Stimulated activated CD4-positive, alpha-beta T cell treated with anti-CD3 and anti-CD28 coated beads, TNF-alpha, amount 100 ng/mL, for 4 hours (primary cell): ENCODE data around the gene TSTD1.
"Not testable (repeated sequence)": the region's sequence is repeated elsewhere in the genome, so short reads cannot be mapped to it uniquely, and the experiment has no call there.

Experiments used
- DNase-seq, 3 experiments: peaks; one replicate each; pipeline ENCODE4 v3.0.0-alpha.2; 2020; ENCODE audit warnings: low read depth in 3 of 3

TSTD1 gene

DNA sequence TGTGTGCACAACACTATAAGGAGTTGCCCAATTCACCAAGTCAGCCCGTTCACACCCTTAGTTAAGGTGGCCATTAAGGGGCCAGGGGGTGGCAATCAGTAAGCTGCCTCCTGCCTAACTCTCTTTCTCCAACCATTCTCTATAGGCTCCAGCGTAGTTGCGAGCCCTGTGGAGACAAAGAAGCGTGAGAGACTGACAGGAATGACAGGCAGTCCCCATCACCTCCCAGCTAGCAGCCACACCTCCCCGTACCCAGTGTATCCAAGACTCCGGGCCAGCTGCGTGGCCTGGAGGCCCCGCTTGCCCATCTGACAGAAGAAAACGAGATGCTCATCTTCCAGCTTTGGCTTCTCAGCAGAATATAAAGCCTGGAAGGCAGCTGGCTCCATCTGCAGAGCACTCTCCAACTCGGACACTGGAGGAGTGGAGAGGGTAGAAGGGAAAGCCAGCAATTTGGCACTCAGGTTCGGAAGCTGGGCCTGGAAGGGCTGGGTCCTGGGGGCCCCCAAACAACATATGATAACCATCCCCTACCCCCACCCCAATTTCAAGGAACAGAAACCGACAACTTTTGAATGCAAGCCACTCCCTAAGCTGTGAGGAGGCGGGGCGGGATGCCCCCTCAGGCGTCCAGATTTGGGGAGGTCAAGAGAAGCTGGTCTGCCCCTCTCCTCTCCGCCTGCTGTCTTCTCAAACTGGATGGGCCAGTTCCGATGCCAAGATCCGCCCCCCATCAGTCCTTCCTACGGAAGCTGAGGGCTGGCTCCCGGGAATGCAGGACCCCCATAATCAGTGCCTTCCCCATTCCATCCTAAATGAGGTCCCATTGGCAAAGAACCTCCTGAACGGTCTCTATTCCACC, 872 bp downstream of the TSTD1 start:
- DNase-seq, result no peak

DNA sequence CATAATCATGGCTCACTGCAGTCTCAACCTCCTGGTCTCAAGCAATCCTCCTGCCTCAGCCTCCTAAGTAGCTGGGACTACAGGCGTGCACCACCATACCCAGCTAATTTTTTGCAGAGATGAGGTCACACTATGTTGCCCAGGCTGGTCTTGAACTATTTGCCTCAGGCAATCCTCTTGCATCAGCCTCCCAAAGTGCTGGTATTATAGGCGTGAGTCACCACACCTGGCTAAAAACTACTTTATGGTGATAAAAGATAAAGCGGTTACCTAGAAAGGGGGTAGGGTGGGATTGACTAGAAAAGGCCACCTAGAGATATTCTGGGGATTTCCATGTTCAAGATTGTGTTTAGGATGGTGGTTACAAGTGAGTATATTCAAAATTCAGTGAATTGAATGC, 5.0 kb downstream of the TSTD1 start:
- no peak for DNase-seq

DNA sequence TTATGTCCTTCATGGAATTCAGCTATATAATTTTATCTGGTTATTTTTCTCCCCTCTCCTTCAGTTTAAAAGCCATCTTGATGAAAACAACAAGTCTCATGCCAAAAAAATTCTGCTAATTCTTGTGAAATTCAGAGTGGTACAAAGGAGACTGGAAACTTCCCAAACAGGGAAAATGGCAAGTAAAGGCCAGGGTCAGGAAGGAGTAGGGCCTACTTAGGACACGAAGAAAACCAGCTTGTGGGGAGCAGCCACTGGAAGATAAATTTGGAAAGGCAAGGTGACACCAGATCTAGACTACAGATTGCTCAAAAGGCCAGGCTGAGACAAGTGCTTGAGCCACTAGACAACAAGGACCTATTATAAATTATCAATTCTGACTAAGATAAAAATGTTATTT, 6.4 kb downstream of the TSTD1 start:
- DNase-seq, result no peak

DNA sequence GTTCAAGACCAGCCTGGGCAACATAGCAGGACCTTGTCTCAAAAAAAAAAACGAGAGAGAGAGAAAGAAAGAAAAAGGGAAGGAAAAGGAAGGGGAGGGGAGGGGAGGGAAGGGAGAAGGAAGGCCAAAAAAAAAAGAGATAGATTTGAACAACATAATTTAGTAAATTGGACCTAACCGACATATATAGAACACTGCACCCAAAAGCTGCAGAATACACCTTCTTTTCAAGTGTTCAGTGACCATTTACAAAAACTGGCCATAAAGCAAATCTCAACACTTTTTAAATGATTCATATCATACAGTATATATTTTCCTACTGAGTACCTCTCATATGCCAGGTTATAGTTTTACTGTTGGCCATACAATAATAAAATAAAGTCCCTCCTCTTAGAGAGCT, 6.9 kb downstream of the TSTD1 start:
- DNase-seq, result no peak

DNA sequence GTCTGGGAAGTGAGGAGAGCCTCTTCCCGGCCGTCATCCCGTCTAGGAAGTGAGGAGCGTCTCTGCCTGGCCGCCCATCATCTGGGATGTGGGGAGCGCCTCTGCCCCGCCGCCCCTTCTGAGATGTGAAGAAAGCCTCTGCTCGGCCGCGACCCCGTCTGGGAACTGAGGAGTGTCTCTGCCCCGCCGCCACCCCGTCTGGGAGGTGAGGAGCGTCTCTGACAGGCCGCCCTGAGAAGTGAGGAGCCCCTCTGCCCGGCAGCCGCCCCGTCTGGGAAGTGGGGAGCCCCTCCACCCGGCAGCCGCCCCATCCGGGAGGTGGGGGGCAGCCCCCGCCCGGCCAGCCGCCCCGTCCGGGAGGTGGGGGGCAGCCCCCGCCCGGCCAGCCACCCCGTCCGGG, 9.3 kb downstream of the TSTD1 start:
- DNase-seq, result not testable (repeated sequence)

DNA sequence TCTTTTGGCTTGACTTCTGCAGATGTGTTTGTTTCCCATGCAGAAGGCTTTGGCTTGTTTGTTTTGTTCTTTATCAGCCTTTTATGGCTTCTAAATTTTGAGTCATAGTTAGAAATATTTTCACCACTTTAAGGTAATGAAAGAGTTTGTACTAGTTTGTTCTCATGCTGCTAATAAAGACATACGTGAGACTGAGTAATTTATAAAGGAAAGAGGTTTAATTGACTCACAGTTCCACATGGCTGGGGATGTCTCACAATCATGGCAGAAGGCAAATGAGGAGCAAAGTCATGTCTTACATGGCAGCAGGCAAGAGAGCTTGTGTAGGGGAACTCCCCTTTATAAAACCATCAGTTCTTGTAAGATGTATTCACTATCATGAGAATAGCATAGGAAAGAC, 11.8 kb downstream of the TSTD1 start:
- not testable (repeated sequence) for DNase-seq

DNA sequence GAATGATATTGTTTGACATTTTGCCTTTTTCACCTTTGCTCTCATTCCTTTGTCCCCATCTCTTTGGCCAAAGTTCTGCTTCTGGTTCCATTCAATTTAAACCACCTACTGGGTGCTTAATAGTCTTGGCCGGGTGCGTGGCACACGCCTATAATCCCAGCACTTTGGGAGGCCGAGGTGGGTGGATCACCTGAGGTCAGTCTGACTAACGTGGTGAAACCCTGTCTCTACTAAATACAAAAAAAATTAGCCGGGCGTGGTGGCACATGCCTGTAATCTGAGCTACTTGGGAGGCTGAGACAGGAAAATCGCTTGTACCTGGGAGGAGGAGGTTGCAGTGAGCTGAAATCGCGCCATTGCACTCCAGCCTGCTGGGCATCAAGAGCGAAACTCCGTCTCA, 16.3 kb downstream of the TSTD1 start:
- not testable (repeated sequence) for DNase-seq

DNA sequence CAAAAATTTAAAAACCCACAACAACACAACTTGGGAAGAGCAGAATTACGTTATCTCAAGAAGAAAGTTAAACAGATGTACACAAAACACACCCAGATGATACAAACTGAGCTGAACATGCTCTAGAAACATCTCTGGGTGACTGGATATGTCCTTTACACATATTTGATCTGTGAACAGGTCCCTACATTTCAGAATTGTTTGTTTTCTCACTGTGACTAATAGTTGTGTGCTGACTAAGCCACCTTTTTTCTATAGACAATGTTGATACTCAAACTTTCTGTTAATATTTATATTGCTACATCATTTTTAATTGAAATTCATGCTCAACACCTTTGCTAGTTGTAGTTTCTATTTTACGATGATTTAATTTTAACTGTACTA, 16.8 kb downstream of the TSTD1 start:
- no peak for DNase-seq

DNA sequence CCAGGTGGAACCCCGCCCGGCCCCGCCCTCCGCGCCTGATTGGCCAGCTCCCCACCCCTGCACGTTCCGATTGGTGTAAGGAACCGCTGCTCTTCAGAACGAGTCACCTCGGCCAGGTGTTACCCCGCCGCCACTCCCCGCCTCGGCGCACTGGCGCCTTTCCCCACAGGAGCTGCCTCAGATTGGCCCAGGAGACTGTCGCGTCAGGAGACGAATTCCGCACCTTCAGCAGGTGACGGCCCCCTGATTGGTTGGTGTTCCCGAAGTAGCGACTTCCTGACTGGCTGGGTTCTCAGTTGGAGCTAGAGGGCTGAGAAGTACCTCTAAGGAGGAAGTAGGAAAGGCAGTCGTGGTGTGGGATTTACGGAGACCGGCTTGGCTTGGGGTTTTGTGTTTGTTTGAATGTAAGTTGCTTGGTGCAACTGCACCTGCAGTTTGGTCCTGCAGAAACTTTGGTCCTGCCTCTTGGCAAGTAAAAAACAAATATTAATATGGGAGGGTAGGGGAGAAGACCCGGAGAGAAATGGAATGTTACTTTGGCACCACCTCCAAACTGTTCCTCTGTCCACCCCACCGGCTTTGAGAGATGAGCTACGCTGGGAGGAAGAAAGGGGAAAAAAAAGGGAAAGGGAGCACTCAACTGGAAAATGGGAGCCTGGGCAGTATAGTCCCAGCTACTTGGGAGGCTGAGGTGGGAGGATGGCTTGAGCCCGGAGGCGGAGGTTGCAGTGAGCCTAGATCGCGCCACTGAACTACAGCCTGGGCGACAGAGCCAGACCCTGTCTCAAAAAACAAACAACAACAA, 17.4 kb downstream of the TSTD1 start:
- DNase-seq, result peak; percentile 66 to 81 (median 80)

DNA sequence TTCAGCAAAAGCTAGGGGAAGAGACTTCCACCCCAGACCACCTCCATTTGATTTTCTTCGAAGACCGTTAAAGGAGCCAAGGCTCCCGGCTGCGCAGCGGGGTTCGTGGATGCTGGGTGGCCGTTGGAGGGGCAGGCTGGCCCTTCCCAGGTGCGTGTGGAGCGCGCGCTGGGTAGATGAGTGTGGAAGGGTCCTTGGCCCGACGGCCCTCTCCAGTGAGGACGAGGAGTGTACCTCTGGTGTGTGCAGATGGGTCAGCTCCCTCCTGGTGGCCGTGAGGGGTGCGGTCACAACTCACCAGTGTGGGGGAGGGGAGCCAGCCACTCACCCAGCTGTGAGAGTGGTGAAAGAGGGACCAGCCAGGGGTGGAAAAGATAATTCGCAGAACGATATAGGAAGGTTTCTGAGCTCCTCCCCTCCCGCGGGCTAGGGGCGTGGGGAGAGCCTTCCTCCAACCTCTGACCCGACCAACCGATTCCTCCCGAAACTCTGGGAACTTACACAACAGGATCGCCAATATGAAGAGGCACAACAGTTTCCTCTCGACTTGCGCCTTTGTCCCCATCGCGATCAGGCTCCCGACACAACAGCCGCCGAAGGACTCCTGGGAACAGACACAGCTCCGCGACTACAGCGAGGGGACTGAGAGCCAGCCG, 18.1 kb downstream of the TSTD1 start, which contains the start of gene F11R:
F11R (minus strand) TSS at position 644 of the 656 bp plus-strand sequence; CDS start at position 565, 79 bp downstream.
- DNase-seq, result no peak

DNA sequence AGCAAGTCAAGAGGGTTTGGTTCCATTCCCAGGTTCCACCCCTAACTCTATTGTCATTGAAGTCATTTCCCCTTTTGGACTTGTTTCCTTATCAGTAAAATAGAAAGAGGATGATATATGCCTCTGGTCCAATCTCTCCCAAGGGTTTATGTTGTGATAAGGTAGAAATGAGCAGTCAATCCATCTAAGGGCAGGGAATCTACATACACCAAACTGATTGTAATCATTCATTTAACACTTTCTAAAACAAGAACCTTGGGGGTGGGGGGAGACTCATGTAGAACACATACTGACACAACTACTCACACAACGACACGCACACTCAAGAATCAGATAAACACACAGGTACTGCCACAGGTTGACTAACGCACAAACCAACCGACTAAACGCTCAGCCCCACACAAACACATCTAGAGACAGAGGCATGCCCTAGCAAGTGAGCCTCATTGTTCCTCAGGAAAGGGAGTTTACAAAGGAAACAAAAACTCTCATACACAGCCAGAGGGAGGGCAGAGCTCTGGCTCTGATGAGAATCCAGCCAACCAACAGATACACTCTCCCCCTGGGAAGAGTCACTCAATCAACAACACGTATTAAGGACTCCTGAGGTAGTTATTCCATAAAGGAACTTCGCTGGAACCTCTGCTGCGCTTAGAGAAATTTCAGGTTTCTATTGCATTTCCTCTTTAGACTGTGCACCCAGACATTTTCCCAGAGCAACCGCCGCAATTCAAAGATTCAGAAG, 18.8 kb downstream of the TSTD1 start:
- no peak for DNase-seq

DNA sequence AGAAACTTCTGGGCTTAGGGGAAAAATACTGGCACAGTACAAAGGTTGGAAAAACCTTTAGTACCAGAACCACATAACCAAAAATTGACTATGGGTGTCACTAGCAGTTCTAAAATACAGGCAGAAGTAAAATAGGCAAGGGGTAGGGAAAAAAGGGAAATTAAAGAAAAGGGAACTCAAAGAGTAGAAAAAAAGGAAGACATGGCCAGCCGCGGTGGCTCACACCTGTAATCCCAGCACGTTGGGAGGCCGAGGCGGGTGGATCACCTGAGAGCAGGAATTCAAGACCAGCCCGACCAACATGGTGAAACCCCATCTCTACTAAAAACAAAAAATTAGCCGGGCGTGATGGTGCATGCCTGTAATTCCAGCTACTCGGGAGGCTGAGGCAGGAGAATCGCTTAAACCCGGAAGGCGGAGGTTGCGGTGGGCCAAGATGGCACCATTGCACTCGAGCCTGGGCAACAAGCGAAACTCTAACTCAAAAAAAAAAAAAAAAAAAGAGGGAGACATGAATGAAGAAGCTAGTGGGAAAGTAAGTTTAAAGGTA, 19.6 kb downstream of the TSTD1 start:
- DNase-seq, result not testable (repeated sequence)

DNA sequence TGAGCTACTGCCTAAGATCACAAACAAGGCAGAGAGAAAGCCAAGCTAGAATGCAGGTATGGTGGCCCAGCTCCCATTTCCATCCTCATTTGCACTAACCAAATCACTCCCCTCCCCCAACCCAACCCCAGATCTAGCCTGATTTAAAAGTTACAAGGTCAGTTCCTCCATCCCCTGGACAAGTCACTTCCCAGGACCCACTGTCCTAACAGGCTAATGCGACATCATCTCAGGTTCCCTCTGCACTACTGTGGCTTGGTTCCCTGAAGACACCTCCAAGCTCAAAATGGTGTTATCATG, 20.2 kb downstream of the TSTD1 start:
- no peak for DNase-seq

DNA sequence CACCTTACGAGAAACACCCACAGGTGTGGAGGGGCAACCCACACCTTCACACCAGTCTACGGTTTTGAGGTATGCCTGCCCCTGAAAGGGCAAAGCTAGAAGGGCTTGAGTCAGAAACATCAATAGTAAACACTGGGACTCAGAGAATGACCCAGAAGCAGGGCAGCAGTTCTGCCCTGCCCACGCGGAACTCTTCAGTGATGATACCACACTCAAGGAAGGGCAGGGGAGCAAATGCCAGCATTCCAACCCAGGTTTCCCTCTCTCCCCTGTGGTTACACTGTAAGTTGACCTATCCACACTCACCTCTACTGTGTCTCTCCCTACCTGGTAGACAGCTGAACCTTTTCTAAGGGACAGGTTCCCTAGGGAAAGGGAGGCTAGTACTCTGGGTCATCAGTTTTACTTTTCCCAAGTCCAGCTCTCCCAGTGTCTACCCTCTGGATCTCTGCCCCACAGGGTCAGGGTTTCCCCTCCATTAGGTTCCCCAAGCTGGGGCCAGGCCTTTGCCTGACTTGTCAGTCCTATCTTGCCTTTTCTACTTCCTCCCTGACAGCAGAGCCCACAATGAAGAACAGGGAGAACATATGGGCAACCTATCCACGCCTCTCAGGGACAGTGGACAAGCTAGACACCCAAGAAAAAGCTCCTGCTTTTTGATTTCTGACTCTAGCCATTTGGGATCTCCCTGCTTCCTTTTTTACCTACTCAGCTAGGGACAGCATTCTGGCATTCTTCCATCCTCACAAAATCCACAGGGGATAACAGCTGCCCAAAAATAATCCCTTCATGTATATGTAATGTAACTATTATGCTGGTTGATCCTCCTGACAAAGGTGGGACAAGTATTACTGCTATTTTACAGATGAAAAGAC, 20.8 kb downstream of the TSTD1 start:
- no peak for DNase-seq

DNA sequence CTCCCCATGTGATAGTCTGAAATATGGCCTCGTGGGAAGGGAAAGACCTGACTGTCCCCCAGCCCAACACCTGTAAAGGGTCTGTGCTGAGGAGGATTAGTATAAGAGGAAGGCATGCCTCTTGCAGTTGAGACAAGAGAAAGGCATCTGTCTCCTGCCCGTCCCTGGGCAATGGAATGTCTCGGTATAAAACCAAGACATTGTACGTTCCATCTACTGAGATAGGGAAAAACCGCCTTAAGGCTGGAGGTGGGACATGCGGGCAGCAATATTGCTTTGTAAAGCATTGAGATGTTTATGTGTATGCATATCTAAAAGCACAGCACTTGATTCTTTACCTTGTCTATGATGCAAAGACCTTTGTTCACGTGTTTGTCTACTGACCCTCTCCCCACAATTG, 21.6 kb downstream of the TSTD1 start:
- DNase-seq, result not testable (repeated sequence)

DNA sequence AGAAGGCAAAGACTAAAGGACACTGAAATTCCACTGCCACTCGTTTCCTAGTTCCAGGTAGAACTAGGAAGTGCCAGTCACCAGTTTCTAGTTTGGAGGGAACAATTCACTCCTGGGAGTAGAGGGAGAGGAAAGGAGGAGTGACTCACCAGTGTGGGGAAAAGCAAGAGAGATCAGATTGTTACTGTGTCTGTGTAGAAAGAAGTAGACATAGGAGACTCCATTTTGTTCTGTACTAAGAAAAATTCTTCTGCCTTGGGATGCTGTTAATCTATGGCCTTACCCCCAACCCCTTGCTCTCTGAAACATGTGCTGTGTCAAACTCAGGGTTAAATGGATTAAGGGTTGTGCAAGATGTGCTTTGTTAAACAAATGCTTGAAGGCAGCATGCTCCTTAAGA, 22.1 kb downstream of the TSTD1 start:
- not testable (repeated sequence) for DNase-seq

DNA sequence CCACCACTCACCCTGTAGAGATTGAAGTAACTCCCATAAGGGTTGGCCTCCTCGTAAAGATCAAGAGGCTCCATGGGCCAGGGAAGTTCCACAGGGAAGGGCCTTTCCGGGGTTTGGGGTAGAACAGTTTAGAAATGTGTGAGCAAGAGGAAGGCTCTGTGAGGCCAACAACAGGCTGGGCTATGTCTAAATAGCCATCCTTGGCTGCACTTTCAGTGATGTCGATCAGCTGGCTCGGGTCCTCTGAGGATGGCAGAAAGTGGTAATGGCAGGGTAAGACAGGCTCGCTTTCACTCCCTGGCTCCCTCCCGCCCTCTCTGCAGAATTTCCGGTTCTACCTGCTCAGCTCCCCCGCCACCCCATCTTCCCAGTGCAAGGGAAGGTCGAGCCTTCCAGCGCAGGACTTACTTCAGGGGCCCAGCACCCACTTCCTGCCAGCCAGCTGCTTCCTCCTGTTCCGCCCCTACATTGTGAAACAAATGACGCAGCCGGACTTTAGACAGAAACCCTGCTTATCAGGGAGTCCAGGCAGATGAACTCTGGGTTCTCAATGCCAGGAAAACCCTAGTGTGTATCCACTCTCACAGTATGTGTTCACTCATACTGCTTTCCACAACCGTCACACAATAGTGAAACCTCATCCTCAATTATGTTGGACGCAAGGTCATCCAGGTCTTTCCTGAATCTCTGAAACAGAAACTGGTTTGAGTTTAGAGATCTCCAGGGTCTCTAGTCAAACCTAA, 25.1 kb downstream of the TSTD1 start:
- DNase-seq, result peak; percentile 19 to 31 (median 22)

DNA sequence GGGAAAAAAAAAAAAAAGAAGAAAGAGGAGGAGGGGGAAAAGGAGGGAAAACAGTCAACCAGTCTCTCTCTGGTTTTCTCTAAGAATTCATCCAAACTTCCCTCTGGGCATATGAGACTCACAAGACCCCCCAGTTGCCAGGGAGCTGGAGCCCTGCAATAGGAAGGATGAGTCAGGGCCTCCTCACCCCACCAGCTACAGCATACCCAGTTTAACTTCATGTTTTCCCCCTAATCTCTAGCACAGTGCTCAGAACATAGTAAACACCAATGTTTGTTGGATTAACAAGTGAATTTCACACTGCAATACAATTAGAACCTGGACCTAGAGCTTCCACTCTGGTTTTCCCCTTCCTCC, 25.7 kb downstream of the TSTD1 start:
- DNase-seq, result no peak

DNA sequence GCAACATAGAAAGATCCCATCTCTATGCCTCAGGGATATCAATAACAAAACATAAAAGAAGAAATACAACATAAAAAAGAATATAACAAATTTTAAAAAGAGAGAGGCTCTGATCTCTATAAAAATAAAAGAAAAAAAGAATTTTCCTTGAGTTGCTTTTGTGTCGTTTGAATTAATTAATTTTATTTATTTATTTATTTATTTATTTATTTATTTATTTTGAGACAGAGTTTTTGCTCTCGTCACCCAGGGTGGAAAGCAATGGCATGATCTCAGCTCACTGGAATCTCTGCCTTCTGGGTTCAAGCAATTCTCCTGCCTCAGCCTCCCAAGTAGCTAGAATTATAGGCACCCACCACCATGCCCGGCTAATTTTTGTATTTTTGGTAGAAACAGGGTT, 26.3 kb downstream of the TSTD1 start:
- DNase-seq, result no peak
